ENCODE data around the gene GRK1.

The GRK1 gene

GRCh38 chr13:113632706-113633484 is 34.1 kb upstream of the GRK1 start:
- FAIRE-seq: no peak

- FAIRE-seq: no peak
These were observed 33.5 kb upstream of the GRK1 start for GRCh38 chr13:113633485-113633873.

GRCh38 chr13:113634279-113635047 is 32.6 kb upstream of the GRK1 start:
- FAIRE-seq: no peak

GRCh38 chr13:113635048-113635420 is 32.0 kb upstream of the GRK1 start:
- no peak for FAIRE-seq

- FAIRE-seq: no peak
These were observed 31.3 kb upstream of the GRK1 start for GRCh38 chr13:113635709-113636108.

- no peak for FAIRE-seq
These were observed 30.6 kb upstream of the GRK1 start for GRCh38 chr13:113636266-113636963.

- FAIRE-seq: no peak
These were observed 29.5 kb upstream of the GRK1 start for GRCh38 chr13:113637262-113638160.

- no peak for FAIRE-seq
These were observed 28.8 kb upstream of the GRK1 start for GRCh38 chr13:113638173-113638746.

- FAIRE-seq: no peak
These were observed 28.2 kb upstream of the GRK1 start for GRCh38 chr13:113638806-113639205.

GRCh38 chr13:113639616-113640262 is 27.3 kb upstream of the GRK1 start:
- no peak for FAIRE-seq

GRCh38 chr13:113641426-113641825 is 25.6 kb upstream of the GRK1 start:
- FAIRE-seq: no peak

GRCh38 chr13:113642563-113642962 is 24.5 kb upstream of the GRK1 start:
- FAIRE-seq: no peak

- no peak for FAIRE-seq
These were observed 23.4 kb upstream of the GRK1 start for GRCh38 chr13:113643593-113643992.

GRCh38 chr13:113644800-113645199 is 22.2 kb upstream of the GRK1 start:
- no peak for FAIRE-seq

GRCh38 chr13:113645329-113645728 is 21.7 kb upstream of the GRK1 start:
- FAIRE-seq: no peak

- no peak for FAIRE-seq
These were observed 20.6 kb upstream of the GRK1 start for GRCh38 chr13:113646376-113646775.

GRCh38 chr13:113646921-113647340 is 20.1 kb upstream of the GRK1 start:
- no peak for FAIRE-seq

GRCh38 chr13:113647351-113648215 is 19.4 kb upstream of the GRK1 start:
- no peak for FAIRE-seq

- no peak for FAIRE-seq
These were observed 18.8 kb upstream of the GRK1 start for GRCh38 chr13:113648216-113648610.

- no peak for FAIRE-seq
These were observed 17.8 kb upstream of the GRK1 start for GRCh38 chr13:113649212-113649611.

GRCh38 chr13:113650275-113650674 is 16.7 kb upstream of the GRK1 start:
- FAIRE-seq: no peak

Measured in colon (tissue), 2 donors.